Measurements from ENCODE around the gene CCDC191.
A peak's percentile ranks its signal among the peaks of the same experiment; 100 is the strongest.

Gene CCDC191

GRCh38 chr3:113966172-113966571 is 90.2 kb downstream of the CCDC191 start:
- no peak for TF ChIP-seq ZNF274 (IDR thresholded peaks at IDR 0.05; ENCODE audit: low read depth, low read length)

GRCh38 chr3:113963879-113964278 is 92.4 kb downstream of the CCDC191 start:
- no peak overlapping the region for H3K4me3 ChIP-seq (ENCODE audit: low read length)

More at GRCh38 chr3:113966172-113966571, 90.2 kb downstream of the CCDC191 start:
- no peak overlapping the region for H3K4me3 ChIP-seq (ENCODE audit: low read length)

GRCh38 chr3:113954091-113954685 is 102.1 kb downstream of the CCDC191 start:
- no peak for TF ChIP-seq ZNF274 (IDR thresholded peaks at IDR 0.05; ENCODE audit: low read depth, low read length)
- no peak overlapping the region for H3K4me3 ChIP-seq (ENCODE audit: low read length)

More at GRCh38 chr3:113963879-113964278, 92.4 kb downstream of the CCDC191 start:
- TF ChIP-seq ZNF274 (IDR thresholded peaks at IDR 0.05; ENCODE audit: low read depth, low read length) = no peak

GRCh38 chr3:113953677-113954076 is 102.6 kb downstream of the CCDC191 start:
- H3K4me3 ChIP-seq (ENCODE audit: low read length) = no peak overlapping the region
- no peak for TF ChIP-seq ZNF274 (IDR thresholded peaks at IDR 0.05; ENCODE audit: low read depth, low read length)

- H3K4me3 ChIP-seq (ENCODE audit: low read length) = no peak overlapping the region
- TF ChIP-seq ZNF274 (IDR thresholded peaks at IDR 0.05; ENCODE audit: low read depth, low read length) = no peak
Observed at GRCh38 chr3:113952921-113953320, 103.4 kb downstream of the CCDC191 start.

- peak overlapping the region; percentile 74; the same call in 1 of the 2 replicates for H3K4me3 ChIP-seq (ENCODE audit: low read length)
- no peak for TF ChIP-seq ZNF274 (IDR thresholded peaks at IDR 0.05; ENCODE audit: low read depth, low read length)
Observed at GRCh38 chr3:113948015-113948917, 108.1 kb downstream of the CCDC191 start.

- TF ChIP-seq ZNF274 (IDR thresholded peaks at IDR 0.05; ENCODE audit: low read depth, low read length) = no peak
- peak within 1 kb of the TSS; percentile 74 for H3K4me3 ChIP-seq (ENCODE audit: low read length)
Observed at GRCh38 chr3:113947372-113948014, 108.8 kb downstream of the CCDC191 start, which contains the start of gene ZDHHC23. Gene ZDHHC23 (plus strand): TSS chr3:113948013. CDS start chr3:113948803, 790 bp downstream.

- TF ChIP-seq ZNF274 (IDR thresholded peaks at IDR 0.05; ENCODE audit: low read depth, low read length) = no peak
- peak overlapping the region; percentile 74 for H3K4me3 ChIP-seq (ENCODE audit: low read length)
Observed at GRCh38 chr3:113946831-113947230, 109.5 kb downstream of the CCDC191 start.

GRCh38 chr3:113927556-113927955 is 128.8 kb downstream of the CCDC191 start:
- no peak overlapping the region for H3K4me3 ChIP-seq (ENCODE audit: low read length)
- no peak for TF ChIP-seq ZNF274 (IDR thresholded peaks at IDR 0.05; ENCODE audit: low read depth, low read length)

GRCh38 chr3:113914646-113915045 is 141.7 kb downstream of the CCDC191 start:
- TF ChIP-seq ZNF274 (IDR thresholded peaks at IDR 0.05; ENCODE audit: low read depth, low read length) = no peak
- H3K4me3 ChIP-seq (ENCODE audit: low read length) = no peak overlapping the region

All from GM08714 (cell line).